ENCODE data around the gene TIAM2. TPM values are rescaled to one million over a fixed set of nuclear protein-coding genes. Genes with fewer than 3 reads are reported as not detected.

TIAM2 gene
- total and polyA plus RNA-seq, 12 donors: 4.0 to 24.7 (median 8.8) TPM

GRCh38 chr6:155158030-155158843 lies 163.1 kb downstream of the TIAM2 start:
- H3K27ac ChIP-seq: no peak overlapping the region
- H3K4me1 ChIP-seq (replicated peaks in 1 of 2): peaks cover 0 to 6% of the 10 kb centered on the region in 2 donors
- intact Hi-C loops (cut with DNase I): no loop called here
- TF ChIP-seq POLR2A (IDR thresholded peaks at IDR 0.05): no peak
- TF ChIP-seq CTCF (IDR thresholded peaks at IDR 0.05): no peak
- H3K36me3 ChIP-seq (replicated peaks in 1 of 2): no peaks in the 10 kb centered on the region
- no peaks in the 10 kb centered on the region for H3K9me3 ChIP-seq (replicated peaks in 1 of 3)
- H3K4me3 ChIP-seq: no peak overlapping the region
- WGBS, 4 donors: 58 to 72% (median 64%) methylated on average over 5 of the region's 5 CpGs
- DNase-seq: no peak
- H3K27me3 ChIP-seq: no peaks in the 10 kb centered on the region

- Histone ChIP-seq H3K36me3 (replicated peaks in 1 of 2) (no peaks in the 10 kb centered on the region), H3K4me3 (no peak overlapping the region), H3K9me3 (replicated peaks in 1 of 3) (no peaks in the 10 kb centered on the region), H3K27ac (no peak overlapping the region), H3K4me1 (replicated peaks in 1 of 2) (peaks cover 0 to 6% of the 10 kb centered on the region in 2 donors), H3K27me3 (no peaks in the 10 kb centered on the region)
- DNase-seq: no peak
- intact Hi-C loops (cut with DNase I): loop anchor here in 1 of 2 donors (10.0 kb wide), 1 partner anchor 168 kb away; the partner anchor contains the start of gene TIAM2
- 56 to 61% (median 59%) methylated on average over 3 of the region's 3 CpGs for WGBS, 4 donors
- TF ChIP-seq CTCF (IDR thresholded peaks at IDR 0.05) (no peak), POLR2A (IDR thresholded peaks at IDR 0.05) (no peak)
Observed at GRCh38 chr6:155162682-155163081, 167.6 kb downstream of the TIAM2 start.

GRCh38 chr6:155163601-155164000 lies 168.5 kb downstream of the TIAM2 start:
- H3K4me3 ChIP-seq: no peak overlapping the region
- 93 to 100% (median 100%) methylated on average over 1 of the region's 1 CpG for WGBS, 4 donors
- no peaks in the 10 kb centered on the region for H3K9me3 ChIP-seq (replicated peaks in 1 of 3)
- intact Hi-C loops (cut with DNase I): loop anchor here in 1 of 2 donors (10.0 kb wide), 1 partner anchor 169 kb away; the partner anchor contains the start of gene TIAM2
- no peaks in the 10 kb centered on the region for H3K36me3 ChIP-seq (replicated peaks in 1 of 2)
- DNase-seq: no peak
- H3K4me1 ChIP-seq (replicated peaks in 1 of 2): peaks cover 0 to under 1% of the 10 kb centered on the region in 2 donors
- TF ChIP-seq CTCF (IDR thresholded peaks at IDR 0.05): no peak
- TF ChIP-seq POLR2A (IDR thresholded peaks at IDR 0.05): no peak
- H3K27ac ChIP-seq: no peak overlapping the region
- no peaks in the 10 kb centered on the region for H3K27me3 ChIP-seq

GRCh38 chr6:155165029-155165710 lies 170.1 kb downstream of the TIAM2 start:
- no peak for DNase-seq
- TF ChIP-seq CTCF (IDR thresholded peaks at IDR 0.05): no peak
- no peak for TF ChIP-seq POLR2A (IDR thresholded peaks at IDR 0.05)
- H3K4me1 ChIP-seq (replicated peaks in 1 of 2): no peaks in the 10 kb centered on the region
- no peaks in the 10 kb centered on the region for H3K36me3 ChIP-seq (replicated peaks in 1 of 2)
- H3K27ac ChIP-seq: no peak overlapping the region
- H3K9me3 ChIP-seq (replicated peaks in 1 of 3): no peaks in the 10 kb centered on the region
- H3K27me3 ChIP-seq: no peaks in the 10 kb centered on the region
- intact Hi-C loops (cut with DNase I): loop anchor here in 1 of 2 donors (10.0 kb wide), 1 partner anchor 170 kb away; the partner anchor contains the start of gene TIAM2
- 83 to 91% (median 87%) methylated on average over 12 of the region's 12 CpGs for whole genome bisulfite sequencing, 4 donors
- no peak overlapping the region for H3K4me3 ChIP-seq

Data from adrenal gland (tissue), 12 donors.